ENCODE results near the gene ARHGAP42.

ARHGAP42 gene

DNA sequence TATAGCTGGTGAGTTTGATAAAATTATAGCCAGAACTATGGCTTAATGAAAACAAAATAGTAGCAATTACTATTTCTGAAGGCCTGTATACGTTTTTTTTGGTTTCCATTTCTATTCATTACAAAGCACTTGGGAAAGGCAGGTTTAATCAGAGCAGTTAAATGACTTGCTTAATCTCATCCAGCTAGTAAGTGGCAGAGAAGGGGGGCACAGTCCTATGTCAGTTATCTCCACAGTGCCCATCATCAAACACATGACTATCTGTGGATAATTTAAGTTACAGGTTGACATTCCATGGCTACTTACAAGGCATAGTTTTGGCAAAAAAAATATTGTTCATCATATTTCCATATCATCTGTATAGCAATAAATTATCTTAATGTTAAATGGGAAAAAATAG, 348.8 kb downstream of the ARHGAP42 start:
- no peak overlapping the region for H3K4me3 ChIP-seq (ENCODE audit: low read depth, low read length)
- TF ChIP-seq, protein P1, sequence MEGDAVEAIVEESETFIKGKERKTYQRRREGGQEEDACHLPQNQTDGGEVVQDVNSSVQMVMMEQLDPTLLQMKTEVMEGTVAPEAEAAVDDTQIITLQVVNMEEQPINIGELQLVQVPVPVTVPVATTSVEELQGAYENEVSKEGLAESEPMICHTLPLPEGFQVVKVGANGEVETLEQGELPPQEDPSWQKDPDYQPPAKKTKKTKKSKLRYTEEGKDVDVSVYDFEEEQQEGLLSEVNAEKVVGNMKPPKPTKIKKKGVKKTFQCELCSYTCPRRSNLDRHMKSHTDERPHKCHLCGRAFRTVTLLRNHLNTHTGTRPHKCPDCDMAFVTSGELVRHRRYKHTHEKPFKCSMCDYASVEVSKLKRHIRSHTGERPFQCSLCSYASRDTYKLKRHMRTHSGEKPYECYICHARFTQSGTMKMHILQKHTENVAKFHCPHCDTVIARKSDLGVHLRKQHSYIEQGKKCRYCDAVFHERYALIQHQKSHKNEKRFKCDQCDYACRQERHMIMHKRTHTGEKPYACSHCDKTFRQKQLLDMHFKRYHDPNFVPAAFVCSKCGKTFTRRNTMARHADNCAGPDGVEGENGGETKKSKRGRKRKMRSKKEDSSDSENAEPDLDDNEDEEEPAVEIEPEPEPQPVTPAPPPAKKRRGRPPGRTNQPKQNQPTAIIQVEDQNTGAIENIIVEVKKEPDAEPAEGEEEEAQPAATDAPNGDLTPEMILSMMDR (IDR thresholded peaks at IDR 0.05; ENCODE audit: control insufficient read depth, extremely low read depth, insufficient read depth) = no peak
- DNase-seq (ENCODE audit: low read depth) = no peak

Measured in LNCaP clone FGC (cell line).